ENCODE measurements around the gene PLRG1. TPM values are rescaled to one million over a fixed set of nuclear protein-coding genes. Genes with fewer than 3 reads are reported as not detected.

The PLRG1 gene
- total RNA-seq, 2 experiments from 2014 or later = 80.1 to 82.6 TPM

DNA sequence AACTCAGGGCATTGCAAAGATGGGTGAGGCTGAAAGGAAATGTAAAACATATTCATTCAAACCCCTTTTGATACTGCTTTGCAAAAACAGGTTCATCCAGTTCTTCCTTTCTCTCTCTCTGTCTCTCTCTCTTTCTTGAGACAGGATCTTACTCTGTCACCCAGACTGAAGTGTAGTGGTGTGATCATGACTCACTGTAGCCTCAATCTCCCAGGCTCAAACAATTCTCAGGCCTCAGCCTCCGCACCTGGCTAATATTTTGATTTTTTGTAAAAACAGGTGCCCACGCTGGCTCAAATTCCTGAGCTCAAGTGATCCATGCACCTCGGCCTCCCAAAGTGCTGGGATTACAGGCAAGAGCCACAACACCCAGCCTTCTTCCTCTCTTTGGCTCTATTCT is 43.0 kb downstream of the PLRG1 start:
- POLR2A ChIA-PET = no interaction called here
- H3K4me3 Mint-ChIP-seq = no peak overlapping the region
- H3K27me3 Mint-ChIP-seq (ENCODE audit: low read depth) = peaks cover 33% of the 10 kb centered on the region
- no peaks in the 10 kb centered on the region for H3K9me3 Mint-ChIP-seq (ENCODE audit: insufficient read depth)
- H3K4me1 Mint-ChIP-seq (ENCODE audit: low read depth) = no peaks in the 10 kb centered on the region
- CTCF ChIA-PET = interaction anchor here (1.0 to 2.2 kb wide), 6 partner anchors 23 to 716 kb away, joined by 3 to 16 read pairs (median 4); partner anchors contain the start of gene PLRG1
- DNase-seq (no peak), ATAC-seq (no peak)
- H3K27ac Mint-ChIP-seq = no peak overlapping the region
- H3K36me3 Mint-ChIP-seq (ENCODE audit: low read depth) = no peaks in the 10 kb centered on the region

DNA sequence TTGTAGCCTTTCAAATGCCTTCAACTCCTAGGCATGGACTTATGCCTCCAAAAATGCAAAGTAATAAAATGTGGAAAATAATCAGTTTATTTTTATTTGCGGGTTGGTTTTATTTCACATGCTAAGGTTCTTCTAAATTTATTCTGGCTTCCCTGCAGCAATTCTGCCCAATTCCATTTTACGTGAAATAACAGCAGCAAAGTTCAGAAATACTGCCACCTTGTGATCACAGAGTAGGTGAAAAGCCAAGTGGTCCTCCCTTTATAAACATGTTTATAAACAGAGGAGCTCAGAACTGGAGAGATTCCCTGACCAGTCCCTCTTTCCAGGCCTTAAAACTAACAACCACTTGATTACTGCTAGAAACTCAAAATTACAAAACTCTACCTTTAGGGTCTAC is 43.9 kb downstream of the PLRG1 start:
- POLR2A ChIA-PET = no interaction called here
- no peak for DNase-seq
- no peaks in the 10 kb centered on the region for H3K4me1 Mint-ChIP-seq (ENCODE audit: low read depth)
- CTCF ChIA-PET = interaction anchor here (0.8 to 2.2 kb wide), 7 partner anchors 10 to 715 kb away, joined by 3 to 16 read pairs (median 4); no protein-coding TSS in a partner anchor
- no peaks in the 10 kb centered on the region for H3K36me3 Mint-ChIP-seq (ENCODE audit: low read depth)
- no peaks in the 10 kb centered on the region for H3K9me3 Mint-ChIP-seq (ENCODE audit: insufficient read depth)
- H3K27me3 Mint-ChIP-seq (ENCODE audit: low read depth) = peaks cover 33% of the 10 kb centered on the region
- ATAC-seq = no peak
- no peak overlapping the region for H3K4me3 Mint-ChIP-seq
- no peak overlapping the region for H3K27ac Mint-ChIP-seq

DNA sequence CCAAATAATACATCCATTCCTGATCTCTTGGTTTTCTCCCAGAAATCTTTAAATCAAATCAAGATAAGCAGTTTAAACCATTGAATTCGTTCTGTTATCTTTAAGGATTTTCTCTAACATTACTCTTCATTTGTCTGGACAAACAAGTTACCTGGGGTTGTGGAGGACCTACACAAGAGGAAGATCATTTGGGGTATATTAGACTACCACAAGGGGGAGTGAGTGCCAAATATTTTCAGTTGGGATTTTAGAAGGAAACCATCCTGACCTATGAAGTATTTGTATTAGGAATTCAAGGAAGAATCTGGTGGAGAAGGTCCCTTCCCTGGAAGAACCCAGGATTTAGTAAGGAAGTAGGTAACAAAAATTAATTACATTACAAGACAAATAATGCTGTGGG is 46.6 kb downstream of the PLRG1 start:
- Mint-ChIP-seq H3K36me3 (ENCODE audit: low read depth) (no peaks in the 10 kb centered on the region), H3K4me1 (ENCODE audit: low read depth) (no peaks in the 10 kb centered on the region), H3K27me3 (ENCODE audit: low read depth) (peaks cover 38% of the 10 kb centered on the region), H3K27ac (no peak overlapping the region), H3K4me3 (no peak overlapping the region), H3K9me3 (ENCODE audit: insufficient read depth) (no peaks in the 10 kb centered on the region)
- DNase-seq (no peak), ATAC-seq (no peak)
- ChIA-PET POLR2A (no interaction called here), CTCF (interaction anchor here (1.0 to 1.4 kb wide), 3 partner anchors 10 to 171 kb away, joined by 3 to 4 read pairs (median 3); no protein-coding TSS in a partner anchor)

DNA sequence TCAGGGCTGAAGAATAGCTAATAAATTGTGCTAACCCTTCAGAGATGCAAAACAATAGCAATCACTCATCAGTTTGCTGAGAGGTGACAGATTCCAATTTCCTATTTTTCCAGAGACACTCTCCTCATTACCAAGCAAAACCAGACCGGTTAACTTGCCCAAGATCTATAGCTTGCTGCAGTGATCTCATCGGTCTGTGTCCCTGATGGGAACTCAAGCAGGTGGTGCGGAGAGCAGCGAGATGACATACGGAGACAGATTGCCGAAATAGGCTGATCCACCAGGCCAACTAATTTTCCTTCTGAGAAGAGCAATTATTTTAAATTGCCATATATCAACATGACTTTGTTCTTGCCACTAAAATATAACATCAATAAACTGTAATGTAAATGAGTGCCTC is 48.1 kb downstream of the PLRG1 start:
- Mint-ChIP-seq H3K27me3 (ENCODE audit: low read depth) (peaks cover 35% of the 10 kb centered on the region), H3K4me3 (no peak overlapping the region), H3K9me3 (ENCODE audit: insufficient read depth) (no peaks in the 10 kb centered on the region), H3K27ac (no peak overlapping the region), H3K36me3 (ENCODE audit: low read depth) (no peaks in the 10 kb centered on the region), H3K4me1 (ENCODE audit: low read depth) (no peaks in the 10 kb centered on the region)
- ATAC-seq (no peak), DNase-seq (no peak)
- POLR2A ChIA-PET = no interaction called here
- CTCF ChIA-PET = no interaction called here

DNA sequence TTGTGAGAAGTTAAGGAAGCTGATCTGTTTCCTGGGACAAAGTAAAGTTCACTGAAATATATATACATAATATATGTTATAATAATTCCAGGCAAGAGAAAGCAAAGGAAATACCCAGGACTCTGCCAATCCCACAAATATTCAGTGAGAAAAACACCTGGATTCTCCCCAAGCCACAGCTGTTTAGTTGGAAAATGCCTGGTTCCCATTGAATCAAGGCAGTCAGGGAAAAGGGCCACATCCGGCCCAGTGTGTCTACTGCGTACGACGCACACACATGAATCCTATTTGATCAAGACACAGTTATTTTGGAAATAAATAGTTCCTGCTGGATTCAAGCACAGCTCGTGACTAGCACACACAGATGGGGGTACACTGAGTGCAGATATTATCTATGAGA is 52.3 kb downstream of the PLRG1 start:
- Mint-ChIP-seq H3K27me3 (ENCODE audit: low read depth) (peaks cover 34% of the 10 kb centered on the region), H3K27ac (no peak overlapping the region), H3K9me3 (ENCODE audit: insufficient read depth) (no peaks in the 10 kb centered on the region), H3K4me1 (ENCODE audit: low read depth) (no peaks in the 10 kb centered on the region), H3K36me3 (ENCODE audit: low read depth) (no peaks in the 10 kb centered on the region), H3K4me3 (no peak overlapping the region)
- POLR2A ChIA-PET = no interaction called here
- ATAC-seq (no peak), DNase-seq (no peak)
- CTCF ChIA-PET = no interaction called here

DNA sequence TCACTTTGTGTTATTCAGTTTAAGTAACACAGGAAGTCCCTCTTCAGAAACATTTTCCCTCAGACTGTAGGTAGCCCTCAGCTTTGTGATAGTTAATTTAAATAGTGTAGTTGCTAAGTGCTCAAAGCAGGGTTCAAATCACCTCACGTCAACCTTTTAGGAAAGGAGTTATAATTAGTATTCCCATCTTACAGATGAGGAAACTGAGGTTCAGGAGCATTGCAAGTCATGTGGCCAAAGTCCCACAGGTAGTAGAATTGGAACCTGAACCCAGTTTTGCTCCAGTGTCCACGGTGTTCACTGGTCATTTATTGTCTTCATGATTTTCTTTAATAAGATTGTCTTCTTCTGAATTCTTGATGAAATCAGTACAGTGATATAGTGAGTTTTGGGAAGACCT is 54.3 kb downstream of the PLRG1 start:
- ChIA-PET POLR2A (no interaction called here), CTCF (interaction anchor here (0.8 kb wide), 1 partner anchor 11 kb away, joined by 3 read pairs; no protein-coding TSS in a partner anchor)
- no peak overlapping the region for H3K4me3 Mint-ChIP-seq
- no peak for ATAC-seq
- peaks cover 16% of the 10 kb centered on the region for H3K4me1 Mint-ChIP-seq (ENCODE audit: low read depth)
- DNase-seq = no peak
- H3K27ac Mint-ChIP-seq = no peak overlapping the region
- H3K27me3 Mint-ChIP-seq (ENCODE audit: low read depth) = peaks cover 52% of the 10 kb centered on the region
- H3K36me3 Mint-ChIP-seq (ENCODE audit: low read depth) = no peaks in the 10 kb centered on the region
- no peaks in the 10 kb centered on the region for H3K9me3 Mint-ChIP-seq (ENCODE audit: insufficient read depth)

DNA sequence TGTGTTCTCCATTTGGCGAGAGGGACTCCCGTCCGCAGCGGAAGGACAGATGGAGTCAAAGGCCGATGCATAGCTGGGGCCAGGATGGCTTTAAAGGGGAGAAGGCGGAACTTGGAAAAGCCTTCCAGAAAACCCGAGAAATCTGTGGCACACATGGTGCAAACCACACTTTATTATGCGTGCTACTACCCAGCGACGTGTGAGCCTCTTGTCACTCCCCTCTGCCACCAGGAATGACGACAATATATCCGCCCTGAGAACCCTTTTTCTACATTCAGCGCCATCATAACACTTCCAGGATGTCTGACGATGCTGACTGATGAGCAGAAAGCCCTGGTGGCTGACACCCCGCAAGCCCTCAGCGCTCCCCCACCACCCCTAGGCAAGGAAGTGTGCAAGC is 57.9 kb downstream of the PLRG1 start:
- peaks cover 65% of the 10 kb centered on the region for H3K27me3 Mint-ChIP-seq (ENCODE audit: low read depth)
- H3K4me3 Mint-ChIP-seq = peak overlapping the region; percentile 45
- ChIA-PET POLR2A (no interaction called here), CTCF (no interaction called here)
- H3K27ac Mint-ChIP-seq = no peak overlapping the region
- ATAC-seq (no peak), DNase-seq (no peak)
- no peaks in the 10 kb centered on the region for H3K9me3 Mint-ChIP-seq (ENCODE audit: insufficient read depth)
- no peaks in the 10 kb centered on the region for H3K36me3 Mint-ChIP-seq (ENCODE audit: low read depth)
- H3K4me1 Mint-ChIP-seq (ENCODE audit: low read depth) = peaks cover 22% of the 10 kb centered on the region

DNA sequence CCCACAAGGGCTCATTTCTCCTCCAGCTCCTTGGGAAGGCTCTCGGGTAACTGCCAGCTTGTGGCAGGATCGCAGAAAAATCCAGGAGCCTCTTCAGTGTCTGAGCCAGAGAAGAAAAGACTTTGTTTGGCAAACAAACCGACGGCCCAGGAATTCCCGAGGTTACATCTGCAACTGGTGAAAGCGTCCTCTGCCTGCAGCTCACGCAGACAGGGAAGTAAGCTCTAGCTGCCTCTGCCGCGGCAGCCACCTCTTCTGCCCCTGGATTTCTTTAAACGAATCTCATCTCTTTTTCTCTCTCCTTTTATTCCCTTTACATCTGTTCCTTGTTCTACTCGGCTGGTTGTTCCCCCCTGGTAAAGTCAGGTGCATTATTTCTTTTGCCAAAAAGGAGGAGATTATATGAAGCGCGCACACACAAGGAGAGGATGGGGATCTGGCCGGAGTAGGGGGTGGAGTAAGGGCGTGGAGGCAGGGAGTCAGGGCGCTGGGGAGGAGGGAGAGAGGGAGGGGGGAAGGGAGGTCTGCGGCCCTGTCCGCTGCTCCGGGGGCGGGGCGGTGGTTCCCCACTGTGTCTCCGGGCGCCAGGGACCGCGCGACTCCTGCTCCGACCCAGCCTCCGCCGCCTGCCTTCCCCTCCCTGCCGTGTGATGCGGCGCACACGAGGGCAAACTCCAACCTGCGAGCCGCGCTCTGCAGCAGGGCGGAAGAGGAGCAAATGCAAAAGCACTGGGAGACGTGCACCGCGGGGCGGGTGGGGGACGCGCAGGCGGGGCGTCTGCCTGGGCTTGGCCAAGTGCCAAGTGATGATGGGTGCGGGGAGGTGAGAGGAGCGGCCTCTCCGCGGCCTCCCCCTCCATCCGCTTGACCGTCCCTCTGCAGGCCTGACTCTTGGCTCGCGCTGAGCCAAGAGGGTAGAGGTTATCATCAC is 58.6 kb downstream of the PLRG1 start, which contains the start of gene DCHS2:
DCHS2 (minus strand) TSS at position 459 of the 931 bp plus-strand sequence; CDS start at position 15, 444 bp downstream.
- no peaks in the 10 kb centered on the region for H3K36me3 Mint-ChIP-seq (ENCODE audit: low read depth)
- peak; percentile 81 for ATAC-seq
- peaks cover 22% of the 10 kb centered on the region for H3K4me1 Mint-ChIP-seq (ENCODE audit: low read depth)
- CTCF ChIA-PET = no interaction called here
- DNase-seq = peak; percentile 39
- H3K9me3 Mint-ChIP-seq (ENCODE audit: insufficient read depth) = no peaks in the 10 kb centered on the region
- H3K27me3 Mint-ChIP-seq (ENCODE audit: low read depth) = peaks cover 61% of the 10 kb centered on the region
- peak within 1 kb of the TSS; percentile 45 for H3K4me3 Mint-ChIP-seq
- peak within 1 kb of the TSS; percentile 34 for H3K27ac Mint-ChIP-seq
- POLR2A ChIA-PET = no interaction called here

DNA sequence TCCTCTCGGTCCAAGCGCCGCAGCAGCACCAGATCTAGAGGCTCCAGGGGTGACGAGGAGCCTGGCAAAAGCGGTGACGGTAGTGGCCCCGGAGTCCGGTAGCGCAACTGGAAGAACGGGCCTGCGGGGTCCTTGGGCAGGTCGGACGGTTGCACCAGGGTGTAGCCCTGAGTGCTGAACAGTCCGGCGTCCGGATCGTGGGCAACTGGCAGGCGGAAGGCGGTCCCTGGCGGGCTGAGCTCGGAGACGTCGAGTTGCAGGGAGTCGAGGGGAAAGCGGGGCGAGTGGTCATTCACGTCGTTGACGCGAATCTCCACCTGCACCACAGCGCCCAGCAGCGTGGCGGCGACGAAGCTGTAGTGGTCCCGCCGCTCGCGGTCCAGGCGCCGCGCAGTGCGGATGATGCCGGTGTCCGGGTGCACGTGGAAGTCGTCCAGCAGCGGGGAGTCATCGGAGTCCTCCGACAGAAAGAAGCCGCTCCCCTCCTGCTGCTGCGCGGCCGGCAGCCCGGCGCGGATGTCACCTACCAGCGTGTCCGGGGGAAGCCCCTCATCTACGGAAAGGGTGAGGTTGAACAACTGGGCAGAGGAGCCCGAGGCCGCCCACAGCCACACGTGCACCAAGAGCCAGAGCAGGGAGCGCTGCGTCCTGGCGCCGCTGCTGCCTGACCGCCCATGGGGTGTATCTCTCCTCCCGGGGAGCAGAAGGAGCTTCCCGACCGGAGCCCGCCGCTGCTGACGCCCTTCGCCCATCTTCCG is 59.4 kb downstream of the PLRG1 start:
- H3K9me3 Mint-ChIP-seq (ENCODE audit: insufficient read depth) = no peaks in the 10 kb centered on the region
- H3K27ac Mint-ChIP-seq = peak overlapping the region; percentile 34
- POLR2A ChIA-PET = no interaction called here
- H3K27me3 Mint-ChIP-seq (ENCODE audit: low read depth) = peaks cover 59% of the 10 kb centered on the region
- DNase-seq = peak; percentile 32
- peaks cover 22% of the 10 kb centered on the region for H3K4me1 Mint-ChIP-seq (ENCODE audit: low read depth)
- H3K4me3 Mint-ChIP-seq = peak overlapping the region; percentile 45
- ATAC-seq = peak; percentile 29
- no peaks in the 10 kb centered on the region for H3K36me3 Mint-ChIP-seq (ENCODE audit: low read depth)
- CTCF ChIA-PET = no interaction called here

DNA sequence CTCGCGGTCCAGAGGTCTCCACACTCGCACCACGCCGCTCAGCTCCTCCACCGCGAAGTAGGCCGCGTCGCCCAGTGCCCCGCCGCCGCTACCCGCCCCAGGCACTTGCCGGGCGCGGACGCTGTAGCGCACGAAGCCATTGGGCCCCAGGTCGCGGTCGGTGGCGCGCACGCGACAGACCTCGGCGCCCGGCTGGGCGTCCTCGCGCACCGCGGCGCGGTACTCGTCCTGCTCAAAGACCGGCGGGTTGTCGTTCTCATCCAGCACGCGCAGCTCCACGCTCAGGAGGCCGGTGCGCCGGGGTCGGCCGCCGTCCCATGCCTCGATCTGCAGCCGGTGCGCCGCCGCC is 60.0 kb downstream of the PLRG1 start:
- Mint-ChIP-seq H3K36me3 (ENCODE audit: low read depth) (no peaks in the 10 kb centered on the region), H3K27ac (no peak overlapping the region), H3K4me1 (ENCODE audit: low read depth) (peaks cover 22% of the 10 kb centered on the region), H3K9me3 (ENCODE audit: insufficient read depth) (no peaks in the 10 kb centered on the region), H3K27me3 (ENCODE audit: low read depth) (peaks cover 57% of the 10 kb centered on the region), H3K4me3 (peak overlapping the region; percentile 45)
- DNase-seq (no peak), ATAC-seq (no peak)
- POLR2A ChIA-PET = no interaction called here
- CTCF ChIA-PET = no interaction called here

GRCh38 chr4:154489558-154490233 is 60.5 kb downstream of the PLRG1 start:
- H3K27me3 Mint-ChIP-seq (ENCODE audit: low read depth) = peaks cover 57% of the 10 kb centered on the region
- H3K4me1 Mint-ChIP-seq (ENCODE audit: low read depth) = peaks cover 22% of the 10 kb centered on the region
- no peaks in the 10 kb centered on the region for H3K36me3 Mint-ChIP-seq (ENCODE audit: low read depth)
- no peak overlapping the region for H3K27ac Mint-ChIP-seq
- ChIA-PET CTCF (no interaction called here), POLR2A (no interaction called here)
- H3K9me3 Mint-ChIP-seq (ENCODE audit: insufficient read depth) = no peaks in the 10 kb centered on the region
- no peak overlapping the region for H3K4me3 Mint-ChIP-seq
- ATAC-seq = no peak
- no peak for DNase-seq

DNA sequence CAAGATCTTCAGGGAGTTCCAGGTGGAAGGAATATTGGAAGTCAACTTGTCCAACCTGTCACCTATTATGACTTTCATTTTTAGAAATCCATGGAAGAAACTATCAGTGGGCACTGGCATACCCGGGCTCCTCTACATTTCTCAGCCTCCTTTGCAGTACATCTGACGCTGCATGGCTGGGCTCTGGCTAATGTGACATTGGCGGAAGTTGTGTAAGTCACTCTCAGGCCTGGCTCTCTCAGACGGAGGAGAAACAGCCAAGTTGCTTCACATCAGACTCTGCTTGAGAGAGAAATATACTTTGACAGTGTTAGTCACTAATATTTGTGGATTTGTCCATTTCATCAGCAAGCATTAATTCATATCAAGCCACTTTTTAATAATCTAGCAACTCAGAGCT is 63.1 kb downstream of the PLRG1 start:
- Mint-ChIP-seq H3K4me3 (no peak overlapping the region), H3K27me3 (ENCODE audit: low read depth) (peaks cover 38% of the 10 kb centered on the region)
- POLR2A ChIA-PET = no interaction called here

More for the DNA sequence above, 63.1 kb downstream of the PLRG1 start:
- DNase-seq (no peak), ATAC-seq (no peak)
- H3K36me3 Mint-ChIP-seq (ENCODE audit: low read depth) = no peaks in the 10 kb centered on the region
- CTCF ChIA-PET = no interaction called here
- no peaks in the 10 kb centered on the region for H3K9me3 Mint-ChIP-seq (ENCODE audit: insufficient read depth)
- H3K27ac Mint-ChIP-seq = no peak overlapping the region
- peaks cover 18% of the 10 kb centered on the region for H3K4me1 Mint-ChIP-seq (ENCODE audit: low read depth)
